Neural cell (in vitro differentiated cells): Measurements from ENCODE around the gene CISH.

Source experiments
- CTCF ChIP-seq: fragments of 450-650 bp; IDR thresholded peaks from 2 replicates; pipeline ENCODE4 v1.5.1; 2014; ENCODE audit warnings: antibody characterized with exemption, mild to moderate bottlenecking, moderate library complexity; ENCODE audit not compliant: poor library complexity, severe bottlenecking
- EP300 ChIP-seq: fragments of 450-650 bp; conservative IDR thresholded peaks from 2 replicates; pipeline ENCODE4 v1.6.1; 2014; ENCODE audit warnings: antibody characterized with exemption, mild to moderate bottlenecking, moderate library complexity; ENCODE audit not compliant: poor library complexity, severe bottlenecking
- EZH2 ChIP-seq: fragments of 200-600, 300-800 bp; shearing (Covaris generic), sonication (generic); IDR thresholded peaks from 2 replicates; pipeline ENCODE4 v1.6.1; 2014; ENCODE audit warnings: antibody characterized with exemption, low read length, borderline replicate concordance, mild to moderate bottlenecking; ENCODE audit not compliant: insufficient read depth, poor library complexity, severe bottlenecking
- RAD21 ChIP-seq: fragments of 450-650 bp; conservative IDR thresholded peaks from 2 replicates; pipeline ENCODE4 v1.6.1; 2014; ENCODE audit warnings: antibody characterized with exemption, mild to moderate bottlenecking, moderate library complexity

GRCh38 chr3:50620420-50620819, 8.8 kb upstream of the CISH start:
- TF ChIP-seq CTCF: no peak
- no peak for TF ChIP-seq EZH2
- no peak for TF ChIP-seq RAD21
- TF ChIP-seq EP300: no peak
